HG03108 (cell line): ENCODE data around the gene RFX2.
"Not testable (repeated sequence)": the region's sequence is repeated elsewhere in the genome, so short reads cannot be mapped to it uniquely, and the experiment has no call there.

Experiments used
- ATAC-seq: cut with Tn5 transposase; IDR thresholded peaks from one replicate; pipeline ENCODE4 v1.9.1; 2021; ENCODE audit warnings: moderate library complexity; ENCODE audit not compliant: unreplicated experiment

Gene RFX2

GRCh38 chr19:6110360-6110977 lies at the start of gene RFX2:
Gene RFX2, minus strand, starts transcription at chr19:6110500. Its CDS starts 63,004 bp downstream, at chr19:6047496.
- peak; percentile 94 for ATAC-seq

- no peak for ATAC-seq
These were observed 45.7 kb upstream of the RFX2 start for GRCh38 chr19:6156033-6156432.

GRCh38 chr19:6150289-6150688 lies 40.0 kb upstream of the RFX2 start:
- ATAC-seq: no peak

DNA sequence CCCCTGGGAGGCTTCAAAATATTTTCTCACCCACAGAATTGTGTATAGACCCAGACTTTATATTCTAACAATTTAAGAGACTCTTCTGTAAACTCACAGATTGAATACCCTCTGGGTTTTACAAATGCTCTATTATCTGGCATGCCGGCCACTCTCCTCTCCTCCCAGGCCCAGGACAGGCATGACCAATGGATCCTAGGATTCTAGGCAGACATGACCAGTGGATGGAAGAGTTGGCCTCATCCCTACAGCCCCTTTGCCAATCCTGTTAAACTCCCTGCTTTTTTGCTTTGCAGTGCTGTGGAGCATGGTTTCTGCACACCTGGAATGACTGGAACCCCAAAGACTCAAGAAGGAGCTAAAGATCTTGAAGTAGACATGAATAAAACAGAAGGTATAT lies 30.9 kb upstream of the RFX2 start:
- no peak for ATAC-seq

DNA sequence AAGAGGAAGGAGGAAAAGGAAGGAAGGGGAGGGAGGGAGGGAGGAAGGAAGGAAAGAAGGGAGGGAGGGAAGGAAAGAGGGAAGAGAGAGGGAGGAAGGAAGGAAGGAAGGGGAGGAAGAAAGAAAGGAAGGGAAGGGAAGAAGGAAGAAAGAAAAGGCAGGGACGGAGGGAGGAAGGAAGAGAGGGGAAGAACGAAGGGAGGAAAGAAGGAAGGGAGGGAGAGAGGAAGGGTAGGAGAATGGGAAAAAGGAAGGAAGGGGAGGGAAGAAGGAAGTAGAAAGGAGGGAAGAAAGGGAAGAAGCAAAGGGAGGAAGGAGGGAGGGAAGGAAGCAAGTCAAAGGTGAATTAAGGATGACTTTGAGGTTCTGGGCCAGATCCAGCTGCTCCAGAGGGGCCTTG lies 28.2 kb upstream of the RFX2 start:
- no peak for ATAC-seq

DNA sequence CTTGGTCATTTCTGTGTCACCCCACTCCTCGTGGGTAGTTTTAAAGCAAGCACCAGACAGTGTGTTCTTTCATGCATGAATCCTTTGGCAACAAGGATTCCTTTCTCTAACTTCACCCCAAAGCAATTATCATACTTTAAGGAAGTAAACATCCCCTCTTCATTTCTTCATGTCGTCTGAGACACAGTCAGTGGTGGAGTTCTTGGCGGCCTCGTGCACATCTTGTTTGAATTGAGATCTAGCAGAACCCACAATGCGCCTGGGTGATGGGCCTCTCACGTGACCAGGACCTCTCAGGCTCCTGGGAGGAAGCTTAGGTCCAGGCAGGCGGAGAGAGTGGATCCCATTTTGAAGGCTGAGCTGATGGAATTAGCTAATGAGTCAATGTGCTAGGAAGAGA lies 27.8 kb upstream of the RFX2 start:
- no peak for ATAC-seq

- ATAC-seq: no peak
These were observed 22.9 kb upstream of the RFX2 start for GRCh38 chr19:6133231-6133630.

GRCh38 chr19:6132482-6132881 lies 22.2 kb upstream of the RFX2 start:
- ATAC-seq: no peak

GRCh38 chr19:6127716-6128335 lies 17.5 kb upstream of the RFX2 start:
- ATAC-seq: no peak

- ATAC-seq: no peak
These were observed 16.2 kb upstream of the RFX2 start for GRCh38 chr19:6126335-6126974.

GRCh38 chr19:6125571-6125989 lies 15.3 kb upstream of the RFX2 start:
- ATAC-seq: no peak

DNA sequence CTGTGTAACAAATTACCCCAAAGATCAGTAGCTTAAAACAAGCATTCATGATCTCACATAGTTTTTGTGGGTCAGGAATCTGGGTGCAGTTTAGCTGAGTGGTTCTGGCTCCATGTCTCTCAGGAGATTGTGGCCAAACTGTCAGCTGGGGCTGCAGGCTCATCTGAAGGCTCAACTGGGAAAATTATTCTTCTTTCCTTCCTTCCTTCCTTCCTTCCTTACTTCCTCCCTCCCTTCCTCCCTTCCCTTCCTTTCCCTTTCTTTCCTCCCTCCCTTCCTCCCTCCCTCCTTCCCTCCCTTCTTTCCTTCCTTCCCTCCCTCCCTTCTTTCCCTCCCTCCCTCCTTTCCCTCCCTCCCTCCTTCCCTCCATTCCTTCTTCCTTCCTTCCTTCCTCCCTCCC lies 8.7 kb upstream of the RFX2 start:
- ATAC-seq: no peak

DNA sequence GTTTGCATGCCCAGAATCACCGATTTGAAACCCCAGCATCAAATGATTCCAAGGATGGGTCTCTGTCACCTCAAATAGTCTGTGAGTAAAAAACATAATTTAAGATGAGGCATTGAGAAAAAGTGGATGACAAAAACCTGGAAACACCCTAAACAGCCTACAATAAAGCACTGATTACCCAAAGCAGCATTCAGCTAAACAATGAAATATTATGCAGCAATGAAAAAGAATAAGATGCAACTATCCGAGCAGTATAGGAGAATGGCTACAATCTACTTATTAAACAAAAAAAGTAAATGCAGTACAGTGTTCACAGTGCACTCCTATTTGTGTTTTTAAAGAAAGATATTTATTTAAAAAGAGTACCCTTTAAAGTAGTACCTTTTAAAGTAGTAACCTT lies 7.7 kb upstream of the RFX2 start:
- ATAC-seq: no peak

- no peak for ATAC-seq
These were observed 7.2 kb upstream of the RFX2 start for GRCh38 chr19:6117534-6117933.

DNA sequence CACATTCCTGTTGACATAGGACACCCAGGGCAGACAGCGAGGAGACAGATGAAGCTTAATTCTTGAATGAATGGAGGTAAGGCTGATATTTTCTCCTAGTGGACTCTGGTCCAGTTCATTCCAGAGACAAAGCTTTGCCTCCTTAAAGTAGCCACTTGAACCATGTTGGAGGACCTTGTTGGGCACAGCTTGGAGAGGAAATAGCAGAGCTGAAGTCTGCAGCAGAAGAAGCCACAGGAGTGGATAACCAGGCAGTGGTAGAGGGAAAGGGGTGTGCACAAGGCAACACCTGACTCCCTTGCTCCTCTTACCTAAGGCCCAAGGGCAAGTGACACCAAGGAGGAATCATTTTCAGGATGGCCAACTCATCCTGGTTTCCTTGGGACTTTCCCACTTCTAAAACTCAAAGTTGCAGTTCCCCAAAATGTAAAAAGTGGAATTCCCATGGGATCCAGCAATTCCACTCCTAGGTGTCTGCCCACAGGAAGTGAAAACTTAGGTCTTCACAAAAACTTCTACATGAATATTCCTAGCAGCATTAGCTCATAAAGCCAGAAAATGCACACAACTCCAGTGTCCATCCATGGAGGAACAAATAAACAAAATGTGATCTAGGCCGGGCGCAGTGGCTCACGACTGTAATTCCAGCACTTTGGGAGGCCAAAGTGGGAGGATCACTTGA lies 6.6 kb upstream of the RFX2 start:
- ATAC-seq: no peak

DNA sequence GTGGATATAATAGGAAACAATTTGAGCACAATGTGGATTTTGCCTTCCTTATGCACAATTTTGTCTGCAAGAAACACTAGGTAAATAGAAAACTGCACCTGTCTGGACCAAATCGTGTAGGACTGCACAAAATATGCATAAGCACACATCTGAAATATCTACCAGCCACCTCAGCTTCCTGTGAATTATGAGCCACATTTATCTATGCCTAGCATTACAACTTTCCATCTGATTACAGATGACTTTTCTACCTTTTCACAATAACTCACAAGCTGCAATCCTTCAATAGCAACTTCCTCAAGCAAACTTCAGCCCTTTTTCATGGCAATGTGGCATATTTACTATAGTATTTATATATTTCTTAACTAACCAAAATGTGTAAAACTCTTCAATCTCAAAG lies 5.7 kb upstream of the RFX2 start:
- no peak for ATAC-seq

- ATAC-seq: no peak
These were observed 3.4 kb upstream of the RFX2 start for GRCh38 chr19:6113616-6114188.

GRCh38 chr19:6109947-6110346 lies 353 bp downstream of the RFX2 start:
- no peak for ATAC-seq

DNA sequence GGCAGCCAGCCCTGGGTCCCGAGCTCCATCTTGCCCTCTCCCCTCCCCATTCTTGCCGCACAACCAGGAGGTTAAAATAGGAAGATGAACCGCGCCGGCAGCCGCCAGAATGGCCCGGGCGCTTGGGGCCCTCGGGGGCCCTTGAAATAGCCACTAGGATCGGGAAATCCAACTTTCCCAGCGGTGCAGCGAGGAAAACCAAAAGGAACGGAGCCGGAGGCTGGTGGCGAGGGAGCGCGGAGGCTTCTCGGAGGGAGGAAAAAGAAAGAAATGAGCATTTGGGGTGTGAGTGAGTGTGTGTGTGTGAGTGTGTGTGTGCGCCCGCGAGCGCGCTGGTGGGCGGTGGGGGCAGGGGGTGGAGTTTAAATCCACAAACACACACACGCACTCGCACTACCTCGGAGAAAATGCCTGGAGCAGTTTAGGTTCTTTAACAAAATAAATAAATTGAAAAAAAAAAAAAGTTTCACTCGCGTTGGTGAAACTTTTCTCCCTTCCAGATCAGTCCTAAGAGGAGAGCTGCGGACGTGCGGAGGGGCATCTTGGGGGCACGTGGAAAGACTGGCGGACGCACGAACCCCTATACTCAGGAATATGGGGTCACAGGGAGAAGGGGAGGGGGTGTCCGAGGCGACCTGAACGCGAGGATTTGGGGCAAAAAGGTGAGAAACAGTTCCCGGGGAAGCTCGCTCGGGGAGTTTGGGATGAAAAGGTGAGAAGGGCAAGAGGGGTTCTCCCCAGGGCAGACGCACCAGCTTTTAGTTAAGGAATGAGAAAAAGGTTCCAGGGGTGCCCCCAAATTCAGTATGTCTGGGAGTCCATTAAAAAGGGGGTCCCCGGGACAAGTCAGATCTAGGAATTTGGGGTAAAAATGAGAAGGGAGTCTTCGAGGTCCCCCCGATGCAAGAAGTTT lies 1.3 kb downstream of the RFX2 start:
- ATAC-seq: no peak

DNA sequence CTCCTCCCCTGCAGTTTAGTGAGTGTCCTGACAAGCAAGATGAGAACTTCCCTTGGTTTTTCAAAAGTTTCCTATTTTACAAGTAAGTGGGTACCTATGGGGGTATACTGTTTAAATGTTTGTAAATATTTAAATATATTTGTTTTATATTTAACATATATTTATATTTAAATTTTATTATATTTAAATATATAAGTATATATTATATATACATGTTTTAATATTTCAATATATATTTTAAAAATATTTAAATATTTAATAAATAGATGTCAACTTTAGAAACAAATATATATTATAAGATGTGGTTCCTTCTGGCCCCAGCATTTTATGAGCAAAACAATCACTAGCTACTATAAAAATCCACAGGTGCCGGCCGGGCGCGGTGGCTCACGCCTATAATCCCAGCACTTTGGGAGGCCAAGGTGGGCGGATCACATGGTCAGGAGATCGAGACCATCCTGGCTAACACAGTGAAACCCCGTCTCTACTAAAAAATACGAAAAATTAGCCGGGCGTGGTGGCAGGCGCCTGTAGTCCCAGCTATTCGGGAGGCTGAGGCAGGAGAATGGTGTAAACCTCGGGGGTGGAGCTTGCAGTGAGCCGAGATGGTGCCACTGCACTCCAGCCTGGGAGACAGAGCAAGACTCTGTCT lies 3.5 kb downstream of the RFX2 start:
- not testable (repeated sequence) for ATAC-seq
